ENCODE data around the gene CFAP52. TPM values are rescaled to one million over a fixed set of nuclear protein-coding genes. Genes with fewer than 3 reads are reported as not detected.

The CFAP52 gene
- total and polyA plus RNA-seq, 2 experiments from 2014 or later = not detected

- Mint-ChIP-seq H3K27me3 (ENCODE audit: insufficient read depth, low read depth, poor library complexity) (peaks cover 19% of the 10 kb centered on the region), H3K9me3 (no peaks in the 10 kb centered on the region), H3K36me3 (ENCODE audit: low read depth) (0 out of 3 replicates have a peak, but pooled peaks cover 4% of the 10 kb centered on the region), H3K4me1 (peaks cover 38% of the 10 kb centered on the region), H3K4me3 (peak overlapping the region; percentile 81), H3K27ac (no peak overlapping the region)
- Histone ChIP-seq H4K20me1 (replicated peaks; ENCODE audit: insufficient read depth) (peaks cover 8% of the 10 kb centered on the region; the same call in 1 of the 2 replicates), H3F3A (replicated peaks; ENCODE audit: low read depth) (0 out of 2 replicates have a peak, but pooled peaks cover 3% of the 10 kb centered on the region), H3K36me3 (ENCODE audit: insufficient read depth) (no peaks in the 10 kb centered on the region), H3K27me3 (ENCODE audit: insufficient read depth) (peaks cover 14% of the 10 kb centered on the region), H3K27ac (ENCODE audit: low read depth) (no peak overlapping the region), H3K4me2 (peak overlapping the region; percentile 99), H3K79me2 (replicated peaks; ENCODE audit: insufficient read depth) (peaks cover 44% of the 10 kb centered on the region), H3K4me1 (ENCODE audit: insufficient read depth) (peaks cover 23% of the 10 kb centered on the region), H3K4me3 (peak overlapping the region; percentile 97), H3K9me2 (ENCODE audit: insufficient read depth) (no peaks in the 10 kb centered on the region), H2AFZ (0 out of 2 replicates have a peak overlapping the region, but pooled peaks have one; percentile 33)
- no peak for TF ChIP-seq EZH2phosphoT487 (IDR thresholded peaks at IDR 0.05; ENCODE audit: unreplicated experiment)
- no peak for TF ChIP-seq CTCF (conservative IDR thresholded peaks at IDR 0.05; ENCODE audit: low read depth in 2 of 2)
- TF ChIP-seq JUNB (IDR thresholded peaks at IDR 0.05; ENCODE audit: unreplicated experiment) = no peak
- no peak for TF ChIP-seq NANOG (IDR thresholded peaks at IDR 0.05; ENCODE audit: borderline replicate concordance)
- TF ChIP-seq POLR2AphosphoS5 (IDR thresholded peaks at IDR 0.05; ENCODE audit: low read depth) = no peak
- no peak for TF ChIP-seq ZNF462 (CRISPR knock-in tag; IDR thresholded peaks at IDR 0.05)
- TF ChIP-seq STAT1 (IDR thresholded peaks at IDR 0.05; ENCODE audit: unreplicated experiment) = no peak
- no peak for TF ChIP-seq REST (IDR thresholded peaks at IDR 0.05; ENCODE audit: unreplicated experiment)
- TF ChIP-seq ETS1 (IDR thresholded peaks at IDR 0.05) = no peak
- TF ChIP-seq ZNF331 (CRISPR knock-in tag; IDR thresholded peaks at IDR 0.05; ENCODE audit: low read depth) = no peak
- no peak for TF ChIP-seq EZH2 (IDR thresholded peaks at IDR 0.05; ENCODE audit: low read depth, unreplicated experiment)
- no peak for TF ChIP-seq CREB1 (CRISPR knock-in tag; IDR thresholded peaks at IDR 0.05; ENCODE audit: low read depth)
- no peak for TF ChIP-seq ZNF114 (CRISPR knock-in tag; IDR thresholded peaks at IDR 0.05)
- no peak for ATAC-seq
- DNase-seq (ENCODE audit: low spot score) = peak; percentile 25
Measured at GRCh38 chr17:9646546-9646885, 70.1 kb downstream of the CFAP52 start.
